HL-60 (cell line): ENCODE measurements around the gene CYP4F2.
"Not testable (repeated sequence)": the region's sequence is repeated elsewhere in the genome, so short reads cannot be mapped to it uniquely, and the experiment has no call there.

Source experiments
- DNase-seq, 2 experiments: peaks; one replicate each; pipeline ENCODE4 v3.0.0-alpha.2; 2010 to 2020; ENCODE audit warnings: low read depth in 1 of 2, low spot score in 1 of 2
- H3K27ac ChIP-seq: fragments of 250-450 bp; sonication (Bioruptor Pico); replicated peaks from 2 replicates; pipeline ENCODE4 v1.5.1; 2020; ENCODE audit warnings: mild to moderate bottlenecking, moderate library complexity
- H3K27me3 ChIP-seq: fragments of 250-450 bp; sonication (Bioruptor Pico); 2 replicates; pipeline ENCODE4 v1.5.1; 2021; ENCODE audit warnings: mild to moderate bottlenecking, moderate library complexity; ENCODE audit not compliant: insufficient read depth, poor library complexity, severe bottlenecking
- H3K4me3 ChIP-seq: replicated peaks from 2 replicates; pipeline ENCODE4 v1.5.1; 2011; ENCODE audit warnings: mild to moderate bottlenecking, control low read depth, low read length; ENCODE audit not compliant: insufficient read depth
- CTCF ChIP-seq: IDR thresholded peaks from one replicate; pipeline ENCODE4 v1.5.1; 2011; ENCODE audit warnings: low read length, control low read depth, inconsistent platforms; ENCODE audit not compliant: insufficient read depth
- GABPA ChIP-seq: IDR thresholded peaks from 2 replicates; pipeline ENCODE4 v1.6.1; 2012; ENCODE audit warnings: low read depth
- POLR2AphosphoS5 ChIP-seq: IDR thresholded peaks from 2 replicates; pipeline ENCODE4 v1.6.1; 2012; ENCODE audit warnings: low read depth
- REST ChIP-seq: IDR thresholded peaks from 2 replicates; pipeline ENCODE4 v1.6.1; 2012; ENCODE audit warnings: low read depth; ENCODE audit not compliant: insufficient replicate concordance
- SPI1 ChIP-seq: IDR thresholded peaks from 2 replicates; pipeline ENCODE4 v1.6.1; 2012; ENCODE audit warnings: low read depth, mild to moderate bottlenecking, borderline replicate concordance

Gene CYP4F2

GRCh38 chr19:15935167-15935702, 37.4 kb upstream of the CYP4F2 start:
- no peak for DNase-seq
- Histone ChIP-seq H3K27ac (no peak overlapping the region), H3K4me3 (no peak overlapping the region), H3K27me3 (no peaks in the 10 kb centered on the region)
- TF ChIP-seq GABPA, result no peak
- TF ChIP-seq POLR2AphosphoS5, result no peak
- no peak for TF ChIP-seq REST
- no peak for TF ChIP-seq CTCF
- TF ChIP-seq SPI1, result no peak

GRCh38 chr19:15934332-15935078, 36.6 kb upstream of the CYP4F2 start, which contains the start of gene CYP4F11:
Gene CYP4F11 (minus strand): TSS chr19:15934529. CDS start chr19:15934408, 121 bp downstream.
- Histone ChIP-seq H3K27ac (no peak within 1 kb of the TSS), H3K4me3 (no peak within 1 kb of the TSS), H3K27me3 (no peaks in the 10 kb centered on the region)
- DNase-seq, result peak in 1 of 2 experiments; percentile 11
- TF ChIP-seq GABPA, result no peak
- TF ChIP-seq CTCF, result no peak
- TF ChIP-seq REST, result no peak
- TF ChIP-seq POLR2AphosphoS5, result no peak
- no peak for TF ChIP-seq SPI1

- not testable (repeated sequence) for H3K27me3 ChIP-seq
Observed at GRCh38 chr19:15933761-15934331, 36.0 kb upstream of the CYP4F2 start.

GRCh38 chr19:15928321-15928720, 30.4 kb upstream of the CYP4F2 start:
- no peaks in the 10 kb centered on the region for H3K27me3 ChIP-seq

More at GRCh38 chr19:15933761-15934331, 36.0 kb upstream of the CYP4F2 start:
- not testable (repeated sequence) for DNase-seq, H3K27ac ChIP-seq, H3K4me3 ChIP-seq

More at GRCh38 chr19:15928321-15928720, 30.4 kb upstream of the CYP4F2 start:
- Histone ChIP-seq H3K27ac (no peak overlapping the region), H3K4me3 (no peak overlapping the region)
- no peak for TF ChIP-seq REST
- TF ChIP-seq POLR2AphosphoS5, result no peak
- TF ChIP-seq CTCF, result no peak
- no peak for TF ChIP-seq GABPA
- no peak for TF ChIP-seq SPI1
- DNase-seq, result no peak
